OCI-LY3 (cell line): ENCODE measurements around the gene TGFBR1.
A peak's percentile ranks its signal among the peaks of the same experiment; 100 is the strongest.

ENCODE experiments used
- H2AFZ ChIP-seq: fragments of 200-600, 300-600 bp; shearing (Covaris generic); 2 replicates; pipeline ENCODE4 v1.6.0; 2014; ENCODE audit warnings: antibody characterized with exemption, low read depth, low read length
- H3K27ac ChIP-seq: fragments of 200-600, 300-600 bp; sonication (generic); 2 replicates; pipeline ENCODE4 v1.5.1; 2014; ENCODE audit warnings: mild to moderate bottlenecking, low read length, moderate library complexity, mixed read lengths
- H3K27me3 ChIP-seq: fragments of 200-600, 300-600 bp; sonication (generic); 2 replicates; pipeline ENCODE4 v1.6.1; 2014; ENCODE audit warnings: low read depth, low read length, mixed read lengths
- H3K36me3 ChIP-seq: fragments of 200-600, 300-600 bp; sonication (generic); replicated peaks from 2 replicates; pipeline ENCODE3; 2014; ENCODE audit warnings: low read depth, low read length, mixed read lengths
- H3K4me1 ChIP-seq: fragments of 300-600, 200-600 bp; sonication (generic); 2 replicates; pipeline ENCODE4 v1.6.1; 2014; ENCODE audit warnings: low read length, mixed read lengths
- H3K4me2 ChIP-seq: fragments of 200-600, 300-600 bp; sonication (generic); 2 replicates; pipeline ENCODE4 v1.6.1; 2014; ENCODE audit warnings: low read length, mixed read lengths
- H3K4me3 ChIP-seq: fragments of 300-600, 200-600 bp; sonication (generic); 2 replicates; pipeline ENCODE4 v1.5.1; 2014; ENCODE audit warnings: antibody characterized with exemption, mild to moderate bottlenecking, low read length, moderate library complexity
- H3K79me2 ChIP-seq: fragments of 300-600, 200-600 bp; shearing (Covaris generic); 2 replicates; pipeline ENCODE4 v1.6.1; 2014; ENCODE audit warnings: mild to moderate bottlenecking, low read length, mixed read lengths
- H3K9ac ChIP-seq: fragments of 300-600, 200-600 bp; shearing (Covaris generic); 2 replicates; pipeline ENCODE4 v1.6.0; 2014; ENCODE audit warnings: mild to moderate bottlenecking, low read length, moderate library complexity
- H3K9me3 ChIP-seq: fragments of 200-600, 300-600 bp; shearing (Covaris generic); 2 replicates; pipeline ENCODE4 v1.6.1; 2014; ENCODE audit warnings: low read length, mixed read lengths; ENCODE audit not compliant: insufficient read depth
- H4K20me1 ChIP-seq: fragments of 200-600, 300-600 bp; sonication (generic); 2 replicates; pipeline ENCODE4 v1.6.1; 2016; ENCODE audit warnings: low read length, mixed read lengths; ENCODE audit not compliant: insufficient read depth
- CTCF ChIP-seq: fragments of 200-600, 300-600 bp; sonication (generic); IDR thresholded peaks from 2 replicates; pipeline ENCODE4 v1.5.1; 2014; ENCODE audit warnings: antibody characterized with exemption, low read length, low read depth
- EZH2phosphoT487 ChIP-seq: fragments of 200-600 bp; shearing (Covaris generic); IDR thresholded peaks from 2 replicates; pipeline ENCODE4 v1.6.1; 2018; ENCODE audit warnings: antibody characterized with exemption, mixed run types, low read depth

Gene TGFBR1

GRCh38 chr9:99109522-99109921 lies 4.6 kb downstream of the TGFBR1 start:
- TF ChIP-seq EZH2phosphoT487 (no peak), CTCF (no peak)
- peaks cover 23% of the 10 kb centered on the region for H4K20me1 ChIP-seq
- peaks cover 91% of the 10 kb centered on the region for H3K79me2 ChIP-seq
- H3K9ac ChIP-seq, result no peak overlapping the region
- no peaks in the 10 kb centered on the region for H3K27me3 ChIP-seq
- H3K9me3 ChIP-seq, result no peaks in the 10 kb centered on the region
- H3K4me3 ChIP-seq, result no peak overlapping the region
- no peak overlapping the region for H3K27ac ChIP-seq
- H3K36me3 ChIP-seq, result no peaks in the 10 kb centered on the region
- H3K4me2 ChIP-seq, result no peak overlapping the region
- H3K4me1 ChIP-seq, result peaks cover 25% of the 10 kb centered on the region
- no peak overlapping the region for H2AFZ ChIP-seq

GRCh38 chr9:99112750-99113413 lies 8.0 kb downstream of the TGFBR1 start:
- H3K27me3 ChIP-seq, result no peaks in the 10 kb centered on the region
- peaks cover 14% of the 10 kb centered on the region for H4K20me1 ChIP-seq
- peaks cover 89% of the 10 kb centered on the region for H3K79me2 ChIP-seq
- TF ChIP-seq CTCF (no peak), EZH2phosphoT487 (no peak)
- no peaks in the 10 kb centered on the region for H3K36me3 ChIP-seq
- no peak overlapping the region for H3K9ac ChIP-seq
- no peak overlapping the region for H2AFZ ChIP-seq
- peak overlapping the region; percentile 29 for H3K4me2 ChIP-seq
- H3K27ac ChIP-seq, result no peak overlapping the region
- H3K4me1 ChIP-seq, result peaks cover 14% of the 10 kb centered on the region
- H3K4me3 ChIP-seq, result no peak overlapping the region
- no peaks in the 10 kb centered on the region for H3K9me3 ChIP-seq

- Histone ChIP-seq H3K36me3 (no peaks in the 10 kb centered on the region), H3K4me1 (peaks cover 16% of the 10 kb centered on the region), H3K27ac (no peak overlapping the region), H3K9me3 (no peaks in the 10 kb centered on the region), H3K27me3 (no peaks in the 10 kb centered on the region), H3K9ac (no peak overlapping the region), H3K4me3 (no peak overlapping the region), H4K20me1 (peaks cover 8% of the 10 kb centered on the region; the same call in 1 of the 2 replicates), H3K4me2 (peak overlapping the region; percentile 29), H3K79me2 (peaks cover 88% of the 10 kb centered on the region), H2AFZ (no peak overlapping the region)
- TF ChIP-seq EZH2phosphoT487 (no peak), CTCF (no peak)
Observed at GRCh38 chr9:99113414-99114048, 8.6 kb downstream of the TGFBR1 start.

GRCh38 chr9:99114049-99114440 lies 9.1 kb downstream of the TGFBR1 start:
- 0 out of 2 replicates have a peak, but pooled peaks cover 4% of the 10 kb centered on the region for H4K20me1 ChIP-seq
- H3K27ac ChIP-seq, result no peak overlapping the region
- H3K4me2 ChIP-seq, result no peak overlapping the region
- no peak overlapping the region for H3K9ac ChIP-seq
- TF ChIP-seq CTCF (no peak), EZH2phosphoT487 (no peak)
- H3K36me3 ChIP-seq, result no peaks in the 10 kb centered on the region
- no peaks in the 10 kb centered on the region for H3K9me3 ChIP-seq
- no peaks in the 10 kb centered on the region for H3K27me3 ChIP-seq
- H3K4me1 ChIP-seq, result peaks cover 21% of the 10 kb centered on the region
- H3K4me3 ChIP-seq, result no peak overlapping the region
- no peak overlapping the region for H2AFZ ChIP-seq
- H3K79me2 ChIP-seq, result peaks cover 88% of the 10 kb centered on the region
